DOHH2 (cell line): ENCODE results near the gene PSG1.
"Not testable (repeated sequence)": the region's sequence is repeated elsewhere in the genome, so short reads cannot be mapped to it uniquely, and the experiment has no call there.

Experiments used
- EZH2phosphoT487 ChIP-seq: fragments of 200-600 bp; sonication (generic); IDR thresholded peaks from 2 replicates; pipeline ENCODE4 v1.6.1; 2017; ENCODE audit warnings: borderline replicate concordance, mild to moderate bottlenecking, antibody characterized with exemption, low read length, moderate library complexity, mixed read lengths
- TF ChIP-seq, protein P1 (sequence below): fragments of 200-600 bp; sonication (generic); IDR thresholded peaks from one replicate; pipeline ENCODE4 v1.5.1; 2014; ENCODE audit warnings: antibody characterized with exemption, mild to moderate bottlenecking, low read depth, low read length; ENCODE audit not compliant: poor library complexity, severe bottlenecking

DNA sequence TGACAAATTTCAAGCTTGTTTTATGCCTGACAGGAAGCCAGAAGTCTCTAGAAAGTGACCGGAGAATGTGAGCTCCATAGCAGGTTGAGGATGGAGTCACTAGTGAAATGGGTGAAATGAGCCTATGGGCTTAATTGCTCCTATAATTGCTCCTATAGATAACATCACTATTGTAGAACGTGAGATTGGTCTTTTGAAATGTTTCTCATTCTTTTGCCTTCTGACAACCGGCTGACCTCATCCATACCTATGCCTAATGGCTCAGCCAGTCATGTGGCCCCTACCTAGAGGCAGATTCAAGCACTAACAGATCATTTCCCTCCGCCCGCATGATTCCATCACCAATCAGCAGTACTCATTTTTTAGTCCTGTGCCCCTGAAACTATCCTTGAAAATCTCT is 34.0 kb upstream of the PSG1 start:
- TF ChIP-seq, protein P1, sequence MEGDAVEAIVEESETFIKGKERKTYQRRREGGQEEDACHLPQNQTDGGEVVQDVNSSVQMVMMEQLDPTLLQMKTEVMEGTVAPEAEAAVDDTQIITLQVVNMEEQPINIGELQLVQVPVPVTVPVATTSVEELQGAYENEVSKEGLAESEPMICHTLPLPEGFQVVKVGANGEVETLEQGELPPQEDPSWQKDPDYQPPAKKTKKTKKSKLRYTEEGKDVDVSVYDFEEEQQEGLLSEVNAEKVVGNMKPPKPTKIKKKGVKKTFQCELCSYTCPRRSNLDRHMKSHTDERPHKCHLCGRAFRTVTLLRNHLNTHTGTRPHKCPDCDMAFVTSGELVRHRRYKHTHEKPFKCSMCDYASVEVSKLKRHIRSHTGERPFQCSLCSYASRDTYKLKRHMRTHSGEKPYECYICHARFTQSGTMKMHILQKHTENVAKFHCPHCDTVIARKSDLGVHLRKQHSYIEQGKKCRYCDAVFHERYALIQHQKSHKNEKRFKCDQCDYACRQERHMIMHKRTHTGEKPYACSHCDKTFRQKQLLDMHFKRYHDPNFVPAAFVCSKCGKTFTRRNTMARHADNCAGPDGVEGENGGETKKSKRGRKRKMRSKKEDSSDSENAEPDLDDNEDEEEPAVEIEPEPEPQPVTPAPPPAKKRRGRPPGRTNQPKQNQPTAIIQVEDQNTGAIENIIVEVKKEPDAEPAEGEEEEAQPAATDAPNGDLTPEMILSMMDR = not testable (repeated sequence)
- not testable (repeated sequence) for TF ChIP-seq EZH2phosphoT487
